Measurements from ENCODE around the gene ENDOV. TPM values are rescaled to one million over a fixed set of nuclear protein-coding genes. Genes with fewer than 3 reads are reported as not detected.

Gene ENDOV
- total and polyA plus RNA-seq, 2 of the 13 experiments (the other 11 are each of a cell fraction or from before 2014, with no cell fraction given), result 15.1 to 17.1 TPM

DNA sequence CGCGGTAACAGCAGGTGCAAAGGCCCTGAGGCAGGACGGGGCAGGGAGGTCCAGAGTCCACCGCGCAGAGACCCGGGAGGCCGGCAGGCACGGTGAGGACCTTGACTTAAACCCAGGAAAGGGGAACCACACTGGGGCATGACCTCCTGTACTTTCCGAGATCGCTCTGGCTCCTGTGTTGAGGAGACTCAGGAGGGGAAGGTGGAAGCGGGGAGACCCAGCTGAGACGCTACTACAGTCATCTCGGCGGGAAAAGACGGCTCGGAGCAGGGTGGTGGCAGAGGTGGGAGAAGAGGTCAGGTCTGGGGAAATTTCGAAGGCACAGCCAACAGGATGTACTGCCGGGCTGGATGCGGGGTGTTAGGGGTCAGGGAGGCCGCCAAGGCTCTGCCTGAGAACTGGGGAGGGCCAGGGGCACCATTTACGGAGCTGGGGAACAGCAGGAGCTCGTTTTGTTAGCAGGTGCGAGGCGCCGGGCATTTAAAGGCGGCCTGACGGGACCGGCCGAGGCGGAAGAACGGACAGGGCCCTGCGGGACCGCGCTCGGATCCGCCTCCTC, 39.1 kb downstream of the ENDOV start (continued):
- peak; percentile 95; the same call in 1 of the 2 replicates for TF ChIP-seq FOXO4 (CRISPR knock-in tag; conservative IDR thresholded peaks at IDR 0.05)
- TF ChIP-seq, protein P1, sequence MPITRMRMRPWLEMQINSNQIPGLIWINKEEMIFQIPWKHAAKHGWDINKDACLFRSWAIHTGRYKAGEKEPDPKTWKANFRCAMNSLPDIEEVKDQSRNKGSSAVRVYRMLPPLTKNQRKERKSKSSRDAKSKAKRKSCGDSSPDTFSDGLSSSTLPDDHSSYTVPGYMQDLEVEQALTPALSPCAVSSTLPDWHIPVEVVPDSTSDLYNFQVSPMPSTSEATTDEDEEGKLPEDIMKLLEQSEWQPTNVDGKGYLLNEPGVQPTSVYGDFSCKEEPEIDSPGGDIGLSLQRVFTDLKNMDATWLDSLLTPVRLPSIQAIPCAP (CRISPR knock-in tag; IDR thresholded peaks at IDR 0.05; ENCODE audit: low read depth), result no peak
- TF ChIP-seq ELF4 (CRISPR knock-in tag; IDR thresholded peaks at IDR 0.05; ENCODE audit: borderline replicate concordance), result no peak; the same call in 1 of the 2 replicates
- TF ChIP-seq ZNF713 (CRISPR knock-in tag; IDR thresholded peaks at IDR 0.05), result no peak
- TF ChIP-seq PHF21A (CRISPR knock-in tag; IDR thresholded peaks at IDR 0.05), result no peak
- no peak for TF ChIP-seq ZNF251 (CRISPR knock-in tag; IDR thresholded peaks at IDR 0.05)
- TF ChIP-seq ZNF724P (CRISPR knock-in tag; IDR thresholded peaks at IDR 0.05; ENCODE audit: borderline replicate concordance), result no peak
- TF ChIP-seq, protein P2, sequence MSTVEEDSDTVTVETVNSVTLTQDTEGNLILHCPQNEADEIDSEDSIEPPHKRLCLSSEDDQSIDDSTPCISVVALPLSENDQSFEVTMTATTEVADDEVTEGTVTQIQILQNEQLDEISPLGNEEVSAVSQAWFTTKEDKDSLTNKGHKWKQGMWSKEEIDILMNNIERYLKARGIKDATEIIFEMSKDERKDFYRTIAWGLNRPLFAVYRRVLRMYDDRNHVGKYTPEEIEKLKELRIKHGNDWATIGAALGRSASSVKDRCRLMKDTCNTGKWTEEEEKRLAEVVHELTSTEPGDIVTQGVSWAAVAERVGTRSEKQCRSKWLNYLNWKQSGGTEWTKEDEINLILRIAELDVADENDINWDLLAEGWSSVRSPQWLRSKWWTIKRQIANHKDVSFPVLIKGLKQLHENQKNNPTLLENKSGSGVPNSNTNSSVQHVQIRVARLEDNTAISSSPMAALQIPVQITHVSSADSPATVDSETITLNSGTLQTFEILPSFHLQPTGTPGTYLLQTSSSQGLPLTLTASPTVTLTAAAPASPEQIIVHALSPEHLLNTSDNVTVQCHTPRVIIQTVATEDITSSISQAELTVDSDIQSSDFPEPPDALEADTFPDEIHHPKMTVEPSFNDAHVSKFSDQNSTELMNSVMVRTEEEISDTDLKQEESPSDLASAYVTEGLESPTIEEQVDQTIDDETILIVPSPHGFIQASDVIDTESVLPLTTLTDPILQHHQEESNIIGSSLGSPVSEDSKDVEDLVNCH (CRISPR knock-in tag; IDR thresholded peaks at IDR 0.05), result 0 out of 2 replicates have a peak, but pooled peaks have one; percentile 68
- TF ChIP-seq, protein P3, sequence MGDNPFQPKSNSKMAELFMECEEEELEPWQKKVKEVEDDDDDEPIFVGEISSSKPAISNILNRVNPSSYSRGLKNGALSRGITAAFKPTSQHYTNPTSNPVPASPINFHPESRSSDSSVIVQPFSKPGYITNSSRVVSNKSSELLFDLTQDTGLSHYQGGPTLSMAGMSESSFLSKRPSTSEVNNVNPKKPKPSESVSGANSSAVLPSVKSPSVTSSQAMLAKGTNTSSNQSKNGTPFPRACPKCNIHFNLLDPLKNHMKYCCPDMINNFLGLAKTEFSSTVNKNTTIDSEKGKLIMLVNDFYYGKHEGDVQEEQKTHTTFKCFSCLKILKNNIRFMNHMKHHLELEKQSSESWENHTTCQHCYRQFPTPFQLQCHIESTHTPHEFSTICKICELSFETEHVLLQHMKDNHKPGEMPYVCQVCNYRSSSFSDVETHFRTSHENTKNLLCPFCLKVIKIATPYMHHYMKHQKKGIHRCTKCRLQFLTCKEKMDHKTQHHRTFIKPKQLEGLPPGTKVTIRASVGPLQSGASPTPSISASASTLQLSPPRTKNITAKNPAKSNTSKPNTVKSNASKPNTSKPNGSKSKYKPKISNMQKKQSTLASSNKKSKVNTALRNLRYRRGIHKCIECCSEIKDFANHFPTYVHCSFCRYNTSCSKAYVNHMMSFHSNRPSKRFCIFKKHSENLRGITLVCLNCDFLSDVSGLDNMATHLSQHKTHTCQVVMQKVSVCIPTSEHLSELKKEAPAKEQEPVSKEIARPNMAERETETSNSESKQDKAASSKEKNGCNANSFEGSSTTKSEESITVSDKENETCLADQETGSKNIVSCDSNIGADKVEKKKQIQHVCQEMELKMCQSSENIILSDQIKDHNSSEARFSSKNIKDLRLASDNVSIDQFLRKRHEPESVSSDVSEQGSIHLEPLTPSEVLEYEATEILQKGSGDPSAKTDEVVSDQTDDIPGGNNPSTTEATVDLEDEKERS (CRISPR knock-in tag; IDR thresholded peaks at IDR 0.05), result peak; percentile 90
- TF ChIP-seq AFF4 (CRISPR knock-in tag; IDR thresholded peaks at IDR 0.05), result 0 out of 2 replicates have a peak, but pooled peaks have one; percentile 48
- no peak for TF ChIP-seq SOX13 (IDR thresholded peaks at IDR 0.05)
- TF ChIP-seq SOX13 (CRISPR knock-in tag; conservative IDR thresholded peaks at IDR 0.05 in 1 of 2, IDR thresholded peaks at IDR 0.05 in 1 of 2), result no peak
- TF ChIP-seq ZNF138 (CRISPR knock-in tag; IDR thresholded peaks at IDR 0.05; ENCODE audit: low read depth), result no peak
- no peak for TF ChIP-seq ZNF879 (CRISPR knock-in tag; IDR thresholded peaks at IDR 0.05)
- peak; percentile 14; the same call in 1 of the 2 replicates for TF ChIP-seq ZNF276 (CRISPR knock-in tag; IDR thresholded peaks at IDR 0.05; ENCODE audit: low read depth)
